Measurements from ENCODE around the gene ZDHHC13.

ZDHHC13 gene, protein sequence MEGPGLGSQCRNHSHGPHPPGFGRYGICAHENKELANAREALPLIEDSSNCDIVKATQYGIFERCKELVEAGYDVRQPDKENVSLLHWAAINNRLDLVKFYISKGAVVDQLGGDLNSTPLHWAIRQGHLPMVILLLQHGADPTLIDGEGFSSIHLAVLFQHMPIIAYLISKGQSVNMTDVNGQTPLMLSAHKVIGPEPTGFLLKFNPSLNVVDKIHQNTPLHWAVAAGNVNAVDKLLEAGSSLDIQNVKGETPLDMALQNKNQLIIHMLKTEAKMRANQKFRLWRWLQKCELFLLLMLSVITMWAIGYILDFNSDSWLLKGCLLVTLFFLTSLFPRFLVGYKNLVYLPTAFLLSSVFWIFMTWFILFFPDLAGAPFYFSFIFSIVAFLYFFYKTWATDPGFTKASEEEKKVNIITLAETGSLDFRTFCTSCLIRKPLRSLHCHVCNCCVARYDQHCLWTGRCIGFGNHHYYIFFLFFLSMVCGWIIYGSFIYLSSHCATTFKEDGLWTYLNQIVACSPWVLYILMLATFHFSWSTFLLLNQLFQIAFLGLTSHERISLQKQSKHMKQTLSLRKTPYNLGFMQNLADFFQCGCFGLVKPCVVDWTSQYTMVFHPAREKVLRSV

DNA sequence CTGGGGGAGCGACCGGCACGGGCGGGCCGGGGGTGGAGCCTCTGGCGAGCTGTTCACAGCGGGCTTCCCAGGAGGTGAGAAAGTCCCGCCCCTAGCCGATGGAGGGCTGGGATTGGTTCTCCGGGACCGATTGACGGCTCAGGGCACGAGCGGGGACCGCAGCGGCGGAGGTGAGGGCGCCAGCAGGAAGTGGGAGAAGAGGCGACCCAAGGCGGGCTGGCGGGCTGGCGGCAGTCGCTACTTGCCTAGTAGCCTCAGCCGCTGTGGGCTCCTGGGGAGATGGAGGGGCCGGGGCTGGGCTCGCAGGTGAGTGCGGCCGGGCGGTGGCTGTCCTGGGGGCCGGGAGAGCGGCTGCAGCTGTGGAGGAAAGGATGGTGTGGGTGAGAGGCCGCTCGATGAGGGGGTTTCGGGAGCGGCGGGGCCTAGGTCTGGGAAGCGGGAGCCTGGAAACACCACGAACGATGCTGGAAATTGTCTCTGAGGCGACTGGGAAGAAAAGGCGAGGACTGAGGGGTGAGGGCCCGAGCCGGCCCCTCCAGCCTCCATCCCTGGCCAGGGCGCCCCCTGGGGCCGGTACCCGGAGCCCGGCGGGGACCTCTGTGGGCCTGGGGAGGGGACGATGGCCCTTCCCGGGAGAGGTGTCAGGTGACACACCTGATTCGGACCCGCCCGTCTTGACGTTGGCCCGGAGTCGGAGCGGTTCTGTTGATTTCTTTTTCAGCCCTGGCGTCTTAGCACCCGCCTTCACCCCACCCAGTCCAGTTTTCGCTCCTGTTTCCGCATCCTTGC, at the start of gene ZDHHC13:
Gene ZDHHC13, plus strand, starts transcription at position 198 of the 789 bp plus-strand sequence. Its CDS starts 82 bp downstream, at position 280.
- peak; percentile 34 for DNase-seq (ENCODE audit: low read depth)

DNA sequence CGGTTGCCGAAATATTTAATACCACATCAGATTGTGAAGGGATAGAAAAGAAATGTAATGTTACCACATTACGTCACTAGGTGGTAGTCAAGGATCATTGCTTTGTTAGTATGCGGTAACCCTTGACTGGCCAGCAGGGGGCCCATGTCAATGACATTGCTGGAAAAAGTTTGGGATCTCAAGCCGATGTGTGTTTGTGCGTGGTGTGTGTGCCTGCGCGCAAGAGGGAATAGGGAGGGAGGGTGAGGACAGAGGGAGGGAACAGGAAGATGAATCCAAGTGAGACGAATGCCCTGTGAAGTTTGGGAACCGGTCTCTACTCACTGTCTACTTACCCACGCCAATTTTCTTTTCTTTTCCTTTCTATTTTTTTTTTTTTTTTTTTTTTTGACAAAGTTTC, 45.7 kb upstream of the ZDHHC13 start:
- no peak for DNase-seq (ENCODE audit: low read depth)

DNA sequence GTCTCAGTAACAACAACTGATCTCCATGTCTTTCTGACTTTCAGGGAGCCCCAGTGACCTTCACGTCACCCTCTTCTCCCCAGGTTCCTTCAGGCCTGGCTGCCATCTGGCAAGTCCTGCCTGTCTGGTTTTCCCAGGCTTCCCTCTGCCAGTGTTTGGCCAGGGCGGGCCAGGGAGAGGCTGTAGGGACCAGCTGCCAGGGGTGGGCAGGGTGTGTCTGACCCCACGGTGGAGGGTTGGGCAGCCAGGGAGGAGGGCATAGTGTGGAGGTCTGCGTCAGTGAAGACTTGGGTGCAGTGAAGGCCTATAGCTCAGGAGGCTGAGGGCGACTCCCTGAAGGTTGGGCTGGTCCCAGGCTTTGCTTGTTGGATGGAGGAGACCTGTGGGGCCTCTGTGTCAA, 44.5 kb upstream of the ZDHHC13 start:
- no peak for DNase-seq (ENCODE audit: low read depth)

DNA sequence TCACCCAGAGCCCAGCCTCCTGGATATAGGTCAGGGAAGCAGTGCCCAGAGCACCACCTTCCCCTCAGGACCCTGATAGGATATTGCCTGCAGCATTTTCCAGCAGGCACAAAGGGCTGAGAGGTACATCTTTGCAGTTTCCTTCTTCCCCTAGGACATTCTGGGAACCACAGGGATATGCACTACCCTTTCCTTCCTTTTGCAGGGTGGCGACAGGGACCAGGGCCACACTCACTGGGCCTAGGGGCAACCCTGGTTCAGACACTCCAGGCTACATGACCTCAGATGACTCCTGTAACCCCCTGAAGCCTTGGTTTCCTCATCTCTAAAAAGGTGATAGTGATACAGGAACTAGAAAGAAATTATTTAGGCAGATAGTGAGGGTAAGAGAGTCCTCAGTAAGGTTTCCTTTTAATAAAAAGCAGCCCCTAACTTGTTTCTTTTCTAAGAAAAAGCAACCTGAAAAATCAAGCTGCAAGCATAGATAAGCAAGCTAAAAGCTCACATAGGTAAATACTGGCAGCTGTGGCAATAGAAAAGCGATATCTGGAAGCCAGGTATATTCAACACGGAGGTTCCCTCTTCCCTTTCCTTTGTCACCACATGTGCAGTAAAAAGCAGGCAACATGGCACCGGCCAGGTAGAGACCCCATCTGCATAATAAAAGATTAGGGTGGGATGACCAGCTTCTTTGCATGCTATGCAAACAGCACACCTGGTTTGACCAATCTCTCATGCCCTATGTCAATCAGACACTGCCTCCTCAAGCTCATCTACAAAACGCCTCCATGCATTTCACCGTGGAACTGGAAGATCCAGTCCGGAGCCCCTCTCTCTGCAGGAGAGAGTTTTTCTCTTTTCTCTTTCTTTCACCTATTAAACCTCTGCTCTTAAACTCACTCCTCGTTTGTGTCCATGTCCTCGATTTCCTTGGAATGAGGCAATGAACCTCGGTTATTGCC, 43.2 kb upstream of the ZDHHC13 start:
- no peak for DNase-seq (ENCODE audit: low read depth)

DNA sequence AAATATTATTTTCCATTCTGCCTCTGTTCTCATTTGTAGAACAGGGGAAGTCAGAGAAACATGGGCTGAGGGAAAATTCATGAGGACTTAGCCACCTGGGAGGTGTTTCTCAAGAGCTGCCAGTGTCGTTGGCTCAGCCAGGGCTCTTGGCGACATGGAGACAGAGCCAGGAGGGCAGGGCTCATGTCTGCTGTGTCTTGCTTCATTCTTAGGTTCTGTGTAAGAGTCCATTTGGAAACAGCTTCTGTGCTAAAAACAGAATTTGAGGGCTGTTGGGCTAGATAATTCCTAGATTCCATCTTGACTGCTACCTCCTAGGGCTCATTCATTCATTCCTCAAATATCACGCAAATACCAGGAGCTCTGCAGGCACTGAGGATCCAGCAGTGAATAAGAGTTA, 41.3 kb upstream of the ZDHHC13 start:
- no peak for DNase-seq (ENCODE audit: low read depth)

DNA sequence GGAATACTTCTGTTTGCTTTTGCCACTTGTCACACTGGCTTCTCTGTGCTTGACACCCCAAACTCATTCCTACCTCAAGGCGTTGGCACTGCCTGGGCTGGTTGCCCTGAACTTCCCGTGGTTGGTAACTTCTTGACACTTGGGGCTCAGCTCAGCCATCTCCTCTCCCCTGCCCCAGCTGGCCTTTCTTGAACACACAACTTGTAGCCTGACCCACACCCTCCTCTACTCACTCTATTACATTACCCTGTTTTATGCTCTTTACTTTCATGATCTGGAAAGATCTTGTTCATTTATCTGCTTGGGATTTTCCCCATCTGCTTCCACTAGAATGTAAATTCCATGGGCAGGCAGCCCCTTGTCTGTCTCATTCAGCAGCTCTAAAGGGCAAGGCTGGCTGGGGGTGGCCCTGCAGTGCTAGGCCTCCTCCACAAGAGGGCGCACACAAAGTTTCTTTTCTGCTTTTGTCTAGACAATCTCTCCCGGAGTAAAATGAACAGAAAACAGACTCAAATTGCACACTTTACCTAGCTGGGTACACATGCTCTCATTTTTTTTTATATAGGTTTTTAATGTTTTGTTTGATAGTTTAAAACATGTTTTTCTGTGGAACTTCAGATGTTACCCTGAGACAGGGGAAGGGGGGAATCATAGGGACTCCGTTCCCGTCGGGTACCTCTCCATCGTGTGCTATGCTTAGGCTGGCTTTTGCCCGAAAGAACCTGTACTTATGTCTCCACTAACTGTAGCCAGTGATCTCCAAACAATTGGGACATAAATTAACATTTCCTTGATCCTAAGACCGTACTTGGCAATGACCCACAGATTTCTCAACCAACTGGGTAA, 40.0 kb upstream of the ZDHHC13 start:
- DNase-seq (ENCODE audit: low read depth): no peak

DNA sequence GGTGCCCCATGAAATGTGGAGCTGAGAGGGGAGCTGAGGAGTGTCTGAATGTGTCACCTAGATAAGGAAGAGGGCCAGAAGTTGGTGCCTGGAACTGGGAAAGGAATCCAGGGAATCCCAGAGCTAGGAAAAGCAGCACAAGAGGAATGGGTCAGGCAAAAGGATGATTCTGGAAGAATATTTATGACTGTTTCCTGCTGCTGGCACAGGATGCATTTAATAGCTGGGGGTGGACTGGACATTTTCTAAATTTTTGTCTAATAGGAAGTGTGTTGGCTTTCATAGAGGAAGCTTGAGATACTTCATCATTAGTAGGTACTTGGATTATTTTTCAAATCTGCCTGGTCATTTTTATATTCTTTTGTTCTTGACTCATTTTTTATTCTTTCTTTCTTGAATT, 39.0 kb upstream of the ZDHHC13 start:
- DNase-seq (ENCODE audit: low read depth): no peak

DNA sequence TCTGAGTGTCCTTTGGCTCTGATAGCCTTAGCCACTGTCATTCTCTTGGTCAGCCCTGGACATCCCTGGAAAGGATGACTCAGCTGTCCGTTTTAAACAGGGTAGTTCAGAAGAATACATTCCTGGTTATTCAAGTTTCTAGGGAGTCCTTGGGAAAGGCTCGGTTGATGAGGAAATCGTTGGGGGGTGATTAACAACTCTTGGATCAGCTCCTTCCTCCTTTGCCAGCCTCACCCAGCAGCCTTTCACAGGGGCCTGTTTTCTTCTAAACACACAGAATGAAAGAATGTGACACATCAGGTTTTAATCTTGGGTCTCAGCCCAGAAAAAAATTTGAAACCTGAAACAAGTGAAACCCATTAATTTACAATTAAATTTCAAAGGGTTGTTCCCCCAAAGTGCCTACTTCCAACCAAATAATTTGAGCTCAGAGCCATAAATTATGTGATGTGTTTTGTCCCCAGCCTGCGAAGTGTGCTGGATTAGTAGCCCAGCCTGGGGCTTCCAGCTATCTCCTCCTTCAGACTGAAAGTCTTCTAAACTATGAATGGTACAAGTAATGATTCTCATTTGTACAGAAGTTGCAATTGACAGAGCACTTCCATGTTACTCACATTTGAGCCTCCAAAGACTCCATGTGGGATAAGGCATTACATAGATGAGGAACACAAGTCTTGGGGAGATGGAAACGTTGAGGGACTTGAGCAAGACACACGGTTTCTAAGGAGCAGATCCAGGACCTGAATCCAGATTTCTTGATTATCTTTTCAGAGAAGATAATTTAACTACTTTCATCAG, 37.1 kb upstream of the ZDHHC13 start:
- no peak for DNase-seq (ENCODE audit: low read depth)

DNA sequence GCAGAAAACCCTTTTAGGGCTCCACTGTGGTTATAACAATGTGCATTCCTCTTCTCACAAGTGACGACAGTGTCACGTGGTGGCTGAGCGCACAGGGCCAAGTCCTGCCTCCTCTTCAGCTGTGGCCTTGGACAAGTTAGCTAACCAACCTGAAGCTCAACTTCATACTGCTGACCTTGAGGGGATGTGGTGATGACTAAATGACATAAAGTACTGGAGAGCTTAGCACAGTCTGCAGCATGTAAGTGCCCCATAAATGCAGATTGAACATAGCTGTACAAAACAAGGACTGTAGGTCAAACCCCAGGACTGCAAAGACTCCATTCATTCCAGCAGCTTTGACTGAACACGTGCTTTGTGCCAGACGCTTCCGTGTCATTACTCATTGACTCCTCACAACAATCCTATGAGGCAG, 36.4 kb upstream of the ZDHHC13 start:
- DNase-seq (ENCODE audit: low read depth): no peak

DNA sequence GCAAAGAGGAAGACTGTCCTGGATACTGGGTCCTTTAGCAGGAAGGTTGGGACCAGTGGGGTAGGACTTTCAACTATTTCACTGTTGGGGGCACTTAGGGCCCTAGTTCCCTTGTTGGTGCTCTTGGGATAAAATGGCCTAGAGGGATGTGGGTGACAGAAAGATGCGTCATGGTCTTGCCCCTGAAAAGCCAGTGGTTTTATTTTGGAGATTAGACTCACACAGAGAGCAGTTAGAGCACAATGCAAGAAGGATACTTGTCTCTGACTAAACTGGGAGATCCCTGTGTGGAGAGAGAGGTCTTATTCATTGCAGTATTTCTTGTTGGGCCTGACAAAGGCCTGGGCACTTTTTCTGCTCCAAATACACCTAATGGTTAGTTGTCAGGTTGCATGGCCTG, 33.8 kb upstream of the ZDHHC13 start:
- no peak for DNase-seq (ENCODE audit: low read depth)

DNA sequence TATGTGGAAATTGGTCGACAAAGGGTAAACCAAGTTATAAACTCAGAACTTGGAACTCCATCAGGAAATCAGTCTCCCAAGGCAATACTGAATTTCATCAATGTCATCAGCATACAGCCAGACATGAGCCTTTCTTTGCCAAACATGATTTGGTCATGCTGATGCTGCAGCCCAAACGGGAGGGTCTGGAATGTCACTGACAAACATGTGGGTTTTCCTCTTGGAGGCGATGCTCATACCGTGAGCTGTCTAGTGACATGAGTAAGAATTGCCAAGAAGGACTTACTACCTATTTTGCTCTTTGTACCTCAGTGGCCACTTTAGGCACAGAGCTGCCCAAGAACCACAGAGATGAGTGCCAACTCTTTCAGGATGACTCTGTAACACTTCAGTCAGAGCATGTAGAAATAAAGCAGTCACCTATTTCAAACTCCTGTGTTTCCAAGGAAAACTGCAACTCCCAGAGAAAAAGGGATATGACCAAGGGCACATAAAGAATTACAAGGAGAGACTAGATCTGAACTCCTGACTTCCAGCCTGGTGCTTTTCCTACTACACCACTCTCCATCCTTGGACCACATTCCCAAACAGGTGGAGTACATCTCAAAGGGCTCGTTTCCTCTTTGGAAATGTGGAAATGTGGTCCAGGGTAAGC, 32.2 kb upstream of the ZDHHC13 start:
- no peak for DNase-seq (ENCODE audit: low read depth)

DNA sequence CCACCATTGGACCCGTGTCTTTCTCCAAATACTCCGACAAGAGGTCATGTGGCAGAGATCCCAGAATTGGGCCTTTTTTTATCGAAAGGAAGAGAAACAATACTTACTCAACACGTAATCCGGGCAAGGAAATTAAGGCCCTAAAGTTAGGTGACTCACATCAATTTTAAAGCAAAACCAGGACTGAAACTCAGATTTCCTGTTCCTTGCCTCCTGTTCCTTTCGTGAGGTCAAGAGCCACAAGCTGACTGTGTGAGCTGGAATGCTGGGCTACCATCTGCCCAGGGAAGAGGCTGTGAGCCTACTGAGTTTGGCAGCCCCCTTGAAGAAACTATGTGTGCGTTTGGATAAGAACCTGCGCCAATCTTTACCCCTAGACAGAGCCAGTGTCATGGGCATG, 29.3 kb upstream of the ZDHHC13 start:
- DNase-seq (ENCODE audit: low read depth): no peak

DNA sequence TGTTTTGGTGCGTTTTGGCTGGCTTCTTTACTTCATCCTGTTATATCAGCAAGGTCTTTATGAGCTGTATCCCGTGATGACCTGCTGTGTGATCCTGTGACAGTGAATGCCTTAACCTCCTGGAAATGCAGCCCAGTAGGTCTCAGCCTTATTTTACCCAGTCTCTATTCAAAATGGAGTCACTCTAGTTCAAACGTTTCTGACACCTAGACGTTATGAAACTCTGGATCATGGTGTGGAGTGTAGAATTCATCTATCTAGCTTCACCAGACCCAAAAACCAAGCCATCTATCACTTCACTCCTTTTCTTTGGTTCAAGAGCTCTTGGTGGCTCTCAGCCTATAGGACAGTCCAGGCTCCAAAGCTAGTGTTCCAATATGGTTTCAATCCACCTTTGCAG, 28.2 kb upstream of the ZDHHC13 start:
- DNase-seq (ENCODE audit: low read depth): no peak

DNA sequence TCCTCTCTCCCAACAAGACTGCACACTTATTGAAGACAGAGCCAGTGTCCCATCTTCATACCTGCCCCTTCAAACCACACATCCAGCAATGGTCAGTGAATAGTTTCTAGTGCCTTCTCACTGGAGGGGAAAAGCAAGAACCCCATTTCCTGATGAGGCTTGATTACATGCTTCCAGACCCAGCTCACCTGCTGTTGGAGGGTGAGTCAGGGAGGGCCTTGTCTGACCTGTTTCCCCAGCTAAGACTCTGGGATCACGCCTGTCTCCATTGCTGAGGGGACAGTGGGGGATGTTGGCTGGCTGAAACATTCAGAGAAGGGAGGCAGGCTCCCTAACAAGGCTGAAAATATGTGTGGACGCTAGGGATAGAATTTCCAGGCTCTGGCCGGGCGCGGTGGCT, 27.5 kb upstream of the ZDHHC13 start:
- DNase-seq (ENCODE audit: low read depth): no peak

DNA sequence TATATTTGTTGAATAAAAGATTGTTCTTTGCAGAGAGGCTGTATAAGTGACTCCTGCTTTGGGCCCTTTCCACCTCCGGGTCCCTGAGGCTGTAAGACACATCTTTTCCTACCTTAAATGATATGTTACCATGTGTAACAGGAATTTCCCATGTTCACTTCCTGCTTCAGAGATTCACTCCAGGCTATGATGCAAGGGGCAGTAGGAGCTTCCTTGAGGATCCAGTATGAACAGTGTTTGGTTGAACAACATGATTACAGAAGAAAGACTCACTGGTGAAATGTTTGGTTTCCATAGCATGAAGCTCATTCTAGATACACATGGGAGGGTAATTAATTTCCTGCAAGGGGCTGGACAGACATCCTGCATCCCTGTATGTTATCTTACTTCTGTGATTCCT, 25.6 kb upstream of the ZDHHC13 start:
- DNase-seq (ENCODE audit: low read depth): no peak

DNA sequence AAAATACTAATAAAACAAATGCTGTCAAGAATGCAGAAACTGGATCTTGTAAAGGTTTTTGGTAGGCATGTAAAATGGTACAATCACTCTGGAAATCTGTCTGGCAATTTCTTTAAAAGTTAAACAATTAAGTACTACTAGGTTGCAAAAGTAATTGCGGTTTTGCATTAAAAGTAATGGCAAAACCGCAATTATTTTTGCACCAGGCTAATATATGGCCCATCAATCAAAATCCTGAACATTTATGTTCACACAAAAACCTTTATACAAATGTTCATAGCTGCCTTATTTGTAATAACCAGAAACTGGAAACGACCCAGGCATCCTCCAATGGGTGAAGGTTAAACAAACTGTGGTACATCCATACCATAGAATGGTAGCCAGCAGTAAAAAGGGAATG, 24.6 kb upstream of the ZDHHC13 start:
- no peak for DNase-seq (ENCODE audit: low read depth)

DNA sequence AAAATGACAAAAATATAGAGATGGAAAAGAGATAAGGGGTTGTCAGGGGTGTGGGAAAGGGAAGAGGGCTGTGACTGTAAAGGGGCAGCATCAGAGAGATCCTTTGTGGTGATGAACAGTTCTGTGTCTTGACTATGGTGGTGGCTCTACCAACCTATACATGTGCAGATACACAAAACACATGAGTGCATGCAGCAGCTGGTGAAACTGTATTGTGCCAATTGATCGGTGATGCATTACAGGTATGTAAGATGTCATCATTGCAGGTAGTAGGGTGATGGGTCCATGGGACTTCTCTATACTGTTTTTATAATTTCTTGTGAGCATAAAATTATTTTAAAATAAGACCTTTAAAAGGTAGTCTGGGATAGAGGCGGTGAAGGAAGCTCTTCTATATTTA, 24.1 kb upstream of the ZDHHC13 start:
- no peak for DNase-seq (ENCODE audit: low read depth)

DNA sequence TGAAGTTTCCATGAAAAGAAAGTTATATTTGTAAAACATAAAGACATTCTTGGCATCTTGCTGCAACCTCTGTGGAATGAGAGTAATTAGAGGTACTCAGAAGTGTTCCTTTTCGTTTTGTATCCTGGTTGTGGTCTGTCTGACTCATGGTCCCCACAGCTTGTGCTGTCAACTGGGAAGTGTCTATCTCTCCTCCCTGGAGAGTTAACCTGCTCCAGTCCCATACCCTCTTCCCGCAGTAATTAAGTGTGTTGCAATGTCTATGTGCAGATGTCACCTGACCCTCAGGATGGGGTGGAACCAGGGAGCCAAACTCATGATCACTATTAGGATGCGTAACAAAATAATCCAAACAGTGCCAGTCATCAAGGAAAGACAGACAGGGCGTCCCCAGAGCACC, 23.0 kb upstream of the ZDHHC13 start:
- no peak for DNase-seq (ENCODE audit: low read depth)

DNA sequence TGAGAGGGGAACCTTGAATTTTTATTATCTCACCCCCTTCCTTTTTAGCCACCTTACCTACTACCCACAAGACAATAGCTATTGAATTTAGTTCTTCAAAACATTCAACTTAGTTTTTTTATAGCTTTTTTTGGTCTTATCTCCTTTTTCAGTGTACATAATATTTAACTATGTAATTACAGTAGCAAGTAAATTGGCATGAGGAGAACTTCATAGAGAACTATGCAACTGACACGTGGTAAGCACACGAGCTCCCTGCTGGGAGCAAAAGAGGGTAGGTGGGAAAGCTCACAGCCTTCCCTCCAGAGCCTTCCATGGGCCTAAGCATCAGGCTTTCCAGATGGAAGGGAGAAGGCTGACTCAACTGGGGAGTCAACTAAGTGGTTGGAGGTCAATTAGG, 22.1 kb upstream of the ZDHHC13 start:
- DNase-seq (ENCODE audit: low read depth): no peak

DNA sequence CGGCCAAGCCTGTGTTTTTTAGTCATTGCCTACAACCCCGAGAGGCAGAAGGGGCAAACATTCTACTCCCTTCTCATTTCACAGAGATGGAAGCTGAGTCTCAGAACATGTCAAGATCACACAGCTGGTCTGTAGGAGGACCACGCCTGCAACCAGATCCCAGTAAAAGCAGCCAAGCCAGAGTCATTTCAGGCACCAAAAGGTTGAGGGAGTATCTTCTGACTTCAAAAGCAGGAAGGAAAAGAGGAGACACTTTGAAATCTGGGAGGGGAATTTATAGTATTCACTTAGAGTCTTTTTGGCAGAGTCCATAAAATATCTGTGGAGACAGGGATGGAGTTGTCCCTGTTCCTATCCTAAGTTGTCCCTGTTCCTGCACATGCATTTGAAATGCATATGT, 17.9 kb upstream of the ZDHHC13 start:
- DNase-seq (ENCODE audit: low read depth): no peak
